Caco-2 (cell line): ENCODE measurements around the gene MAP3K8. TPM values are rescaled to one million over a fixed set of nuclear protein-coding genes. Genes with fewer than 3 reads are reported as not detected.

Experiments
- BruUV-seq: library from RNA; stranded (reverse); fragments of 400-500 nt; replicated peaks from 2 replicates; lab custom pipeline; 2021; lab: Mats Ljungman, UMichigan
- CTCF ChIA-PET: fragments of 300-600 bp; sonication (Branson Sonifier 250); formaldehyde crosslinking; loops from one replicate; lab custom pipeline; 2022; ENCODE audit warnings: antibody characterized with exemption; lab: Charles Lee
- POLR2A ChIA-PET: fragments of 300-600 bp; sonication (Branson Sonifier 250); formaldehyde crosslinking; loops from one replicate; lab custom pipeline; 2022; ENCODE audit warnings: antibody characterized with exemption; lab: Charles Lee
- DNase-seq, 2 experiments: peaks; one replicate each; pipeline versions ENCODE4 v3.0.0 to v3.0.0-alpha.2; 2020 to 2022
- H3K27me3 ChIP-seq: replicated peaks from 2 replicates; pipeline ENCODE4 v1.6.0; 2011; ENCODE audit warnings: low read length; ENCODE audit not compliant: control insufficient read depth, insufficient read depth
- H3K36me3 ChIP-seq: 2 replicates; pipeline ENCODE4 v1.5.1; 2011; ENCODE audit warnings: low read length; ENCODE audit not compliant: control insufficient read depth, insufficient read depth
- H3K4me1 ChIP-seq: fragments of 250-450 bp; sonication (Bioruptor Pico); 2 replicates; pipeline ENCODE4 v1.5.1; 2020; ENCODE audit warnings: mild to moderate bottlenecking
- H3K4me3 ChIP-seq: 2 replicates; pipeline ENCODE4 v1.5.1; 2011; ENCODE audit warnings: low read depth, mild to moderate bottlenecking, control low read depth, low read length
- H3K9me3 ChIP-seq: fragments of 250-450 bp; sonication (Bioruptor Pico); 2 replicates; pipeline ENCODE4 v1.5.1; 2020; ENCODE audit warnings: mild to moderate bottlenecking, moderate library complexity
- H3K27ac Mint-ChIP-seq: one replicate; pipeline ENCODE4 v1.8.0; 2022; ENCODE audit warnings: mixed read lengths; ENCODE audit not compliant: unreplicated experiment
- H3K27me3 Mint-ChIP-seq: one replicate; pipeline ENCODE4 v1.8.0; 2022; ENCODE audit warnings: mixed read lengths; ENCODE audit not compliant: insufficient read depth, unreplicated experiment
- H3K36me3 Mint-ChIP-seq: one replicate; pipeline ENCODE4 v1.8.0; 2022; ENCODE audit warnings: mild to moderate bottlenecking, mixed read lengths; ENCODE audit not compliant: insufficient read depth, unreplicated experiment
- H3K4me1 Mint-ChIP-seq: one replicate; pipeline ENCODE4 v1.8.0; 2022; ENCODE audit warnings: low read depth, mixed read lengths; ENCODE audit not compliant: unreplicated experiment
- H3K4me3 Mint-ChIP-seq: one replicate; pipeline ENCODE4 v1.8.0; 2022; ENCODE audit warnings: mild to moderate bottlenecking, moderate library complexity, mixed read lengths; ENCODE audit not compliant: unreplicated experiment
- H3K9me3 Mint-ChIP-seq: one replicate; pipeline ENCODE4 v1.8.0; 2022; ENCODE audit warnings: mixed read lengths; ENCODE audit not compliant: unreplicated experiment
- CTCF ChIP-seq, 2 experiments: fragments of 200-600 bp in 1 of 2; IDR thresholded peaks; 1 replicate in 1 of 2; 2 replicates in 1 of 2; pipeline versions ENCODE4 v1.5.1 to v1.8.0; 2011 to 2022; ENCODE audit warnings: antibody characterized with exemption in 1 of 2, control low read depth in 1 of 2, inconsistent platforms in 1 of 2, low read depth in 1 of 2, low read length in 1 of 2, mild to moderate bottlenecking in 1 of 2, moderate library complexity in 1 of 2; ENCODE audit not compliant: insufficient read depth in 1 of 2, severe bottlenecking in 1 of 2, unreplicated experiment in 1 of 2
- intact Hi-C: fragments of 100-400 bp; cut with micrococcal nuclease; formaldehyde crosslinking; loops from one replicate; pipeline ENCODE4 v1.10.0; 2022; ENCODE audit not compliant: unreplicated experiment
- total RNA-seq: library from RNA; stranded (reverse); gene quantifications from 2 replicates; pipeline ENCODE4 v1.2.3, GENCODE V29; 2022

The MAP3K8 gene
- total RNA-seq, 1 experiment from 2014 or later = 17.9 TPM

- ChIA-PET CTCF (interaction anchor here (0.5 kb wide), 1 partner anchor 265 kb away, joined by 3 read pairs; no protein-coding TSS in a partner anchor), POLR2A (no interaction called here)
- Mint-ChIP-seq H3K9me3 (no peaks in the 10 kb centered on the region), H3K4me3 (no peak overlapping the region), H3K27ac (no peak overlapping the region), H3K36me3 (peaks cover 6% of the 10 kb centered on the region), H3K4me1 (no peaks in the 10 kb centered on the region), H3K27me3 (peaks cover 7% of the 10 kb centered on the region)
- H3K4me3 ChIP-seq = no peak overlapping the region
- H3K36me3 ChIP-seq = no peaks in the 10 kb centered on the region
- H3K27me3 ChIP-seq = no peaks in the 10 kb centered on the region; the same call in 1 of the 2 replicates
- DNase-seq = no peak
- no peak for TF ChIP-seq CTCF (IDR thresholded peaks at IDR 0.05; ENCODE audit: insufficient read depth in 1 of 2, low read depth in 1 of 2, low read length in 1 of 2, severe bottlenecking in 1 of 2, unreplicated experiment in 1 of 2)
- intact Hi-C loops = no loop called here
- no peaks in the 10 kb centered on the region for H3K9me3 ChIP-seq
- no peaks in the 10 kb centered on the region for H3K4me1 ChIP-seq
- no TSS peak for BruUV-seq
Observed at GRCh38 chr10:30396293-30396692, 37.7 kb upstream of the MAP3K8 start.

DNA sequence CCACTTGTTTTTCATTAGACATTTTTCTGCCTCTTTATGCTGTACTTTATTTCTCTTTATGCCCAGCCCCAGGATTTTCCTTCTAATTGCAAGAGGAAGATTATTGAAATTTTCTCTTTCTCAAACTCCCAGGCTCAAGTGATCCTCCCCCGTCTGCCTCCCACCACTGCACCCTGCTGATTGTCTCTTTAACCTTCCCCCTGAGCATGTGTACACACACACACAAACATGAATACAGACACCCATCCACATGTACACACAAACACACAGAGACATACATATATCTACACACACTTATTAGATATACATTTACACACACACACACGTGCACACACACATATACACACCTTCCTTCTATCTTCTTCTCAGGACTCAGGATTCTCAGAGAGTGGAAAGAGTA, 37.3 kb upstream of the MAP3K8 start:
- no peak overlapping the region for H3K4me3 Mint-ChIP-seq
- no peaks in the 10 kb centered on the region for H3K4me1 Mint-ChIP-seq
- ChIA-PET POLR2A (no interaction called here), CTCF (no interaction called here)
- H3K9me3 ChIP-seq = no peaks in the 10 kb centered on the region
- no peaks in the 10 kb centered on the region for H3K4me1 ChIP-seq
- TF ChIP-seq CTCF (IDR thresholded peaks at IDR 0.05; ENCODE audit: insufficient read depth in 1 of 2, low read depth in 1 of 2, low read length in 1 of 2, severe bottlenecking in 1 of 2, unreplicated experiment in 1 of 2) = no peak
- H3K27me3 Mint-ChIP-seq = peaks cover 7% of the 10 kb centered on the region
- H3K36me3 ChIP-seq = no peaks in the 10 kb centered on the region
- H3K27me3 ChIP-seq = no peaks in the 10 kb centered on the region; the same call in 1 of the 2 replicates
- intact Hi-C loops = no loop called here
- DNase-seq = no peak
- H3K27ac Mint-ChIP-seq = no peak overlapping the region
- no peaks in the 10 kb centered on the region for H3K9me3 Mint-ChIP-seq
- peaks cover 6% of the 10 kb centered on the region for H3K36me3 Mint-ChIP-seq
- no TSS peak for BruUV-seq
- no peak overlapping the region for H3K4me3 ChIP-seq

- H3K4me3 Mint-ChIP-seq = no peak overlapping the region
- Histone ChIP-seq H3K4me1 (no peaks in the 10 kb centered on the region), H3K4me3 (no peak overlapping the region), H3K36me3 (no peaks in the 10 kb centered on the region), H3K27me3 (no peaks in the 10 kb centered on the region; the same call in 1 of the 2 replicates), H3K9me3 (no peaks in the 10 kb centered on the region)
- intact Hi-C loops = no loop called here
- no peaks in the 10 kb centered on the region for H3K36me3 Mint-ChIP-seq
- no peak for DNase-seq
- H3K4me1 Mint-ChIP-seq = no peaks in the 10 kb centered on the region
- H3K27ac Mint-ChIP-seq = no peak overlapping the region
- no TSS peak for BruUV-seq
- no peaks in the 10 kb centered on the region for H3K9me3 Mint-ChIP-seq
- TF ChIP-seq CTCF (IDR thresholded peaks at IDR 0.05; ENCODE audit: insufficient read depth in 1 of 2, low read depth in 1 of 2, low read length in 1 of 2, severe bottlenecking in 1 of 2, unreplicated experiment in 1 of 2) = no peak
- POLR2A ChIA-PET = no interaction called here
- CTCF ChIA-PET = no interaction called here
- H3K27me3 Mint-ChIP-seq = peaks cover 7% of the 10 kb centered on the region
Observed at GRCh38 chr10:30398193-30398592, 35.8 kb upstream of the MAP3K8 start.
